ENCODE results near the gene COL27A1. TPM values are rescaled to one million over a fixed set of nuclear protein-coding genes. Genes with fewer than 3 reads are reported as not detected.

COL27A1 gene
- total RNA-seq (ENCODE audit: unreplicated experiment): 3.9 TPM
- long read RNA-seq: 0 reads

GRCh38 chr9:114155263-114155994, at the start of gene COL27A1:
COL27A1 (plus strand) TSS chr9:114155537; CDS start chr9:114155951, 414 bp downstream.
- TF ChIP-seq, protein P1, sequence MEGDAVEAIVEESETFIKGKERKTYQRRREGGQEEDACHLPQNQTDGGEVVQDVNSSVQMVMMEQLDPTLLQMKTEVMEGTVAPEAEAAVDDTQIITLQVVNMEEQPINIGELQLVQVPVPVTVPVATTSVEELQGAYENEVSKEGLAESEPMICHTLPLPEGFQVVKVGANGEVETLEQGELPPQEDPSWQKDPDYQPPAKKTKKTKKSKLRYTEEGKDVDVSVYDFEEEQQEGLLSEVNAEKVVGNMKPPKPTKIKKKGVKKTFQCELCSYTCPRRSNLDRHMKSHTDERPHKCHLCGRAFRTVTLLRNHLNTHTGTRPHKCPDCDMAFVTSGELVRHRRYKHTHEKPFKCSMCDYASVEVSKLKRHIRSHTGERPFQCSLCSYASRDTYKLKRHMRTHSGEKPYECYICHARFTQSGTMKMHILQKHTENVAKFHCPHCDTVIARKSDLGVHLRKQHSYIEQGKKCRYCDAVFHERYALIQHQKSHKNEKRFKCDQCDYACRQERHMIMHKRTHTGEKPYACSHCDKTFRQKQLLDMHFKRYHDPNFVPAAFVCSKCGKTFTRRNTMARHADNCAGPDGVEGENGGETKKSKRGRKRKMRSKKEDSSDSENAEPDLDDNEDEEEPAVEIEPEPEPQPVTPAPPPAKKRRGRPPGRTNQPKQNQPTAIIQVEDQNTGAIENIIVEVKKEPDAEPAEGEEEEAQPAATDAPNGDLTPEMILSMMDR (IDR thresholded peaks at IDR 0.05; ENCODE audit: partially characterized antibody, unreplicated experiment): peak; percentile 86
- Mint-ChIP-seq H3K4me3 (ENCODE audit: unreplicated experiment) (peak within 1 kb of the TSS; percentile 90), H3K36me3 (ENCODE audit: unreplicated experiment) (no peaks in the 10 kb centered on the region), H3K9me3 (ENCODE audit: unreplicated experiment) (peaks cover 12% of the 10 kb centered on the region), H3K27ac (ENCODE audit: unreplicated experiment) (no peak within 1 kb of the TSS), H3K4me1 (ENCODE audit: low read depth, unreplicated experiment) (peaks cover 12% of the 10 kb centered on the region), H3K27me3 (ENCODE audit: unreplicated experiment) (peaks cover 19% of the 10 kb centered on the region)
- peak; percentile 96 for DNase-seq

- no peak overlapping the region for H3K4me3 Mint-ChIP-seq (ENCODE audit: unreplicated experiment)
- TF ChIP-seq, protein P1 (IDR thresholded peaks at IDR 0.05; ENCODE audit: partially characterized antibody, unreplicated experiment): no peak
- no peak for DNase-seq
- peaks cover 5% of the 10 kb centered on the region for H3K9me3 Mint-ChIP-seq (ENCODE audit: unreplicated experiment)
- H3K4me1 Mint-ChIP-seq (ENCODE audit: low read depth, unreplicated experiment): peaks cover 19% of the 10 kb centered on the region
- H3K27me3 Mint-ChIP-seq (ENCODE audit: unreplicated experiment): peaks cover 3% of the 10 kb centered on the region
- peak overlapping the region; percentile 48 for H3K27ac Mint-ChIP-seq (ENCODE audit: unreplicated experiment)
- H3K36me3 Mint-ChIP-seq (ENCODE audit: unreplicated experiment): peaks cover 3% of the 10 kb centered on the region
Measured at GRCh38 chr9:114107286-114108001, 47.9 kb upstream of the COL27A1 start.

DNA sequence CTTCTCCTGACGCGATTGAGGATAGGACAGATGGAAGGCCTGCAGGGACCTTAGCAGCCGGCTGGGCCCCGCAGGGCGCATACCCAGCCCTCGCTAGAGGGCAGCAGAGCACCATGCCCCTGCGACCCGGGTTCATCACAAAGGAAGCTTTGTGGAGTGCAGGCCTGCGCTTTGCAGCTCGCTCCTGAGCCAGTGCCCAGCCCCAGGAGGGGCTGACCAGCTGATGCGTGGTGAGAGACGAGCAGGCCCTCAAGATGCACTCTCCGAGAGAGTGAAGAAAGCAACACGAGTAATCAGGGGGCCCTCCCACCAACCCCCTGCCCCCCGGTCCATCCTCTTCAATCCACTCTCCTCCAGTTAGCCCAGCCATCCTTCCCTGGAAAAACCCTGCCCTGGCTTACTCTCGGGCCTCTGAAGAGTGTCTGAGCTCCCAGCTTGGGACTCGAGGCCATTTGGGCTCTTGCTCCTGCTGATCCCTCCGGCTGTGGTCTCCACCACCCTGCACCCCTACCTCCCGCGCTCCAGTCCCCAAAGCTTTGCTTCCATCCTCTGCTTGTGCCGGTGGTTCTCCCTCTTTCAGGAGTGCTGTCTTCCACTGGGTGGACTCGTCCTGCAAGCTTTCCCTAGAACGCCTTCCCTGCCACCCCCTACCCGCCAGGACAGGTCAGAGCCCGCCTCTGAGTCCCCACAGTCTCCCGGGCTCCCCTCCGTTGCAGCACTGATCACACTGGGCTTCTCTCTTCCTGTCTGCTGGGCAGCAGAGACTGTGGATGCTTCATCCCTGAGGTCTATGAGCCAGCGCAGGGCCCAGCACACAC, 47.1 kb upstream of the COL27A1 start:
- Mint-ChIP-seq H3K27ac (ENCODE audit: unreplicated experiment) (peak overlapping the region; percentile 48), H3K4me3 (ENCODE audit: unreplicated experiment) (no peak overlapping the region), H3K4me1 (ENCODE audit: low read depth, unreplicated experiment) (peaks cover 19% of the 10 kb centered on the region), H3K27me3 (ENCODE audit: unreplicated experiment) (peaks cover 3% of the 10 kb centered on the region), H3K9me3 (ENCODE audit: unreplicated experiment) (peaks cover 2% of the 10 kb centered on the region), H3K36me3 (ENCODE audit: unreplicated experiment) (no peaks in the 10 kb centered on the region)
- TF ChIP-seq, protein P1 (IDR thresholded peaks at IDR 0.05; ENCODE audit: partially characterized antibody, unreplicated experiment): peak; percentile 86
- DNase-seq: peak; percentile 91

- no peak for DNase-seq
- TF ChIP-seq, protein P1 (IDR thresholded peaks at IDR 0.05; ENCODE audit: partially characterized antibody, unreplicated experiment): no peak
- H3K27ac Mint-ChIP-seq (ENCODE audit: unreplicated experiment): peak overlapping the region; percentile 64
- peaks cover 23% of the 10 kb centered on the region for H3K4me1 Mint-ChIP-seq (ENCODE audit: low read depth, unreplicated experiment)
- H3K4me3 Mint-ChIP-seq (ENCODE audit: unreplicated experiment): no peak overlapping the region
- peaks cover 3% of the 10 kb centered on the region for H3K36me3 Mint-ChIP-seq (ENCODE audit: unreplicated experiment)
- peaks cover 2% of the 10 kb centered on the region for H3K9me3 Mint-ChIP-seq (ENCODE audit: unreplicated experiment)
- H3K27me3 Mint-ChIP-seq (ENCODE audit: unreplicated experiment): peaks cover 7% of the 10 kb centered on the region
Measured at GRCh38 chr9:114109124-114109523, 46.2 kb upstream of the COL27A1 start.
